HG03354 (cell line): ENCODE data around the gene NECTIN2.
"Not testable (repeated sequence)": the region's sequence is repeated elsewhere in the genome, so short reads cannot be mapped to it uniquely, and the experiment has no call there.

Experiments
- ATAC-seq: cut with Tn5 transposase; IDR thresholded peaks from one replicate; pipeline ENCODE4 v1.9.1; 2021; ENCODE audit warnings: mild to moderate bottlenecking; ENCODE audit not compliant: unreplicated experiment, poor library complexity, severe bottlenecking

Gene NECTIN2

GRCh38 chr19:44878120-44878865 is 32.2 kb downstream of the NECTIN2 start:
- ATAC-seq, result no peak

GRCh38 chr19:44879309-44880065 is 33.4 kb downstream of the NECTIN2 start:
- ATAC-seq, result no peak

DNA sequence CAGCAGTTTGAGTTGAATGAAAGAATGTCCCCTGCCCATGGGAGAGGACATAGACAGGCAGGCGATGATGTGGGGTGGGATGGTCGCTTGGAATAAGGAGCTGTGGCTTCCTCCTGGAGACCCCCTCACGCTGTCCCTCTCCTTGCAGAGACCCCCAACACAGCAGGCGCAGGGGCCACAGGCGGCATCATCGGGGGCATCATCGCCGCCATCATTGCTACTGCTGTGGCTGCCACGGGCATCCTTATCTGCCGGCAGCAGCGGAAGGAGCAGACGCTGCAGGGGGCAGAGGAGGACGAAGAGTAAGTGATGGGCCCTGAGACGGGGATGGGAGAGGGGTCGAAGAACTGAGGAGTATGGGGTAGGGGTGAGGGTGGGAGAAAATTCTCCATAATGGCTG is 36.0 kb downstream of the NECTIN2 start:
- ATAC-seq, result no peak

DNA sequence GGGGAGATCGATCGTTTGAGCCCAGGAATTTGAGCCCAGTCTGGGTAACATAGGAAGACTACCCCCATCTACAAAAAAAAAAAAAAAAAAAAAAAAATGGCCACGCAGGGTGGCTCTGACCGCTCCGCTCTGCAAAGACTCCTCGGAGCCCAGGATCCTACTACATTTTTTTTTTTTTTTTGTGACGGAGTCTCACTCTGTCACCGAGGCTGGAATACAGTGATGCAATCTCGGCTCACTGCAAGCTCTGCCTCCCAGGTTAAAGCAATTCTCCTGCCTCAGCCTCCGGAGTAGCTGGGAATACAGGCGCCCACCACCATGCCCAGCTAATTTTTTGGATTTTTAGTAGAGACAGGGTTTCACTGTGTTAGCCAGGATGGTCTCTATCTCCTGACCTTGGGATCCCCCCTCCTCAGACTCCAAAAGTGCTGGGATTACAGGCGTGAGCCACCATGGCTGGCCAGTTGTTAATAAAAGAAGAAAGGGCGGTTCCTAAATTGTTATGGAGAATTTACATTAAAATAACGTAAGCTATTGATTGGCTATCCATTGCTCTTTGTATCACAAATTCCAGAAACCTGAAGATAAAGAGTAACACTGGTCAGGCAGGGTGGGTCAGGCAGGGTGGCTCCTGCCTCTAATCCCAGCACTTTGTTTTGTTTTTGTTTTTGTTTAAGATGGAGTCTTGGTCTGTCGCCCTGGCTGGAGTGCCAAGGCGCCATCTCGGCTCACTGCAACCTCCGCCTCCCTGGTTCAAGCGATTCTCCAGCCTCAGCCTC is 36.7 kb downstream of the NECTIN2 start:
- ATAC-seq, result not testable (repeated sequence)

DNA sequence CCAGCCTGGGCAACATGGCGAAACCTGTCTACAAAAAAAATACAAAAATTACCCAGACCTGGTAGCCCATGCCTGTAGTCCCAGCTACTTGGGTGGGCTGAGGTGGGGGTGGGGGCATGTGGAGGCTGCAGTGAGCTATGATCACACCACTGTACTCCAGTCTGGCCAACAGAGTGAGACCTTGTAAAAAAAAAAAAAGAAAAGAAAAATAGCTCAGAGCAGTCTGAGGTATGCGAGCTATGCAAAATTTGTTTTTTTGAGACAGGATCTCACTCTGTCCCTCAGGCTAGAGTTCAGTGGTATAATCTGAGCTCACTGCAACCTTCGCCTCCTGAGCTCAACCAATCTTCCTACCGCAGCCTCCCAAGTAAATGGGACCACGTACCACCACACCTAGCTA is 37.8 kb downstream of the NECTIN2 start:
- no peak for ATAC-seq

GRCh38 chr19:44884566-44884965 is 38.5 kb downstream of the NECTIN2 start:
- no peak for ATAC-seq

GRCh38 chr19:44886141-44886540 is 40.0 kb downstream of the NECTIN2 start:
- ATAC-seq, result no peak

DNA sequence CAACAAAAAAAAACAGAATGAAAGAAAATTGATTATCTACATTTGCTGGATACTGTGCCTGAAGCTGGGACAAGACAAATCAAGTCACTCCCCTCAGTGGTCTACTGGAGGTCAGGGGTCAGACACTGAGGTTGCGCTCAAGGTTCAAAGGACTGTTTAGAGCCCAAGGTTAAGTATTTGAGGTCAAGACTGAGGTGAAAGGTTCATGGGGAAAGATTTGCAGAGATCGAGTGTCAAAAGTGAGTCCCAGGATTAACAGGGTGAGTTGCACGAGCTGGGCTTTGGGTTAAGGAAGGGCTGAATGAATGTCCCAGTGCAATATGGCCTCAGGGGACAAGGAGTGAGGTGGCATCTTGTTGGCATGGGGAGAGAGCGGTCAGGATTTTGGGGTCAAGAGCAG is 41.6 kb downstream of the NECTIN2 start:
- ATAC-seq, result no peak

DNA sequence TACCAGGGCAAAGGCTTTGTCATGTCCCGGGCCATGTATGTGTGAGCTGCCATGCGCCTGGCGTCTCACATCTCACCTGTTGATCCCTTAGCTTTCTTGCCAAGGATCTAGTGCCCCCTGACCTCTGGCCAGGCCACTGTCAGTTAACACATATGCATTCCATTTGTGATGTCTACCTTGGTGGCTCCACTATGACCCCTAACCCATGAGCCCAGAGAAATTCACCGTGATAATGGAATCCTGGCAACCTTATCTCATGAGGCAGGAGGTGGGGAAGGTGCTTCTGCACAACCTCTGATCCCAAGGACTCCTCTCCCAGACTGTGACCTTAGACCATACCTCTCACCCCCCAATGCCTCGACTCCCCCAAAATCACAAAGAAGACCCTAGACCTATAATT is 42.2 kb downstream of the NECTIN2 start:
- ATAC-seq, result not testable (repeated sequence)

GRCh38 chr19:44889830-44890365 is 43.8 kb downstream of the NECTIN2 start:
- ATAC-seq, result no peak

DNA sequence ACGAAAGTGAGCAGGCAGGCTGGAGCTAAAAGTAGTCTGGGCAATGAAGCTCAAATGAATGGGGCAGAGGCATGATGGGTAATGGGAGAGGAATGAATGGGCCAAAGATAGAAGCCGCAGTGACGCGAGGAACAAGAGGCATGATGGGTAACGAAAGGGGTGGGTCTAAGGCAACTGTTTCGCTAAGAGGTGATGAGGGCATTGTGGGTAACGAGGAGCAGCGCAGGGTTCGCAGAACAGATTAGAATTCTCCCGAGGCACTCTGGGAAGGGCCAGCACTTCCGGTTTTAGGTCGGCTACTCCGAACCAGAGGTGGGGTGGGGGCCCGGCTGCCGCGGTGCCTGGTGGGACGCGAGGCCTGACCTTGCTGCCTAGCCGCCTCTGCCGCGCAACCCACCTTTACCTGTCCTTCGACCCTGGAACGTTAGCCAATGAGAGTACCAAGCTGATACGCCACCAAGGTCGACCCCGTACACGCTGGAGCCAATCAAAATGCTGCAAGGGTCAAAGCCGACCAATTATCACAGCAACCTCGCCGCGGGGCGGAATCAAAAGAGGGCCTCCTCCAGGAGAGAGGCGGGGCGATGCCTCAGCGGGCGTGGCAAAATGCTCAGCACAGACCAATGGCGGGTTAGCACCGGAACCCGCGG is 44.4 kb downstream of the NECTIN2 start:
- ATAC-seq, result peak; percentile 81

GRCh38 chr19:44891016-44891882 is 45.2 kb downstream of the NECTIN2 start, which contains the start of gene TOMM40:
Gene TOMM40 (plus strand): TSS chr19:44891254. CDS start chr19:44891416, 162 bp downstream.
- peak; percentile 72 for ATAC-seq

- no peak for ATAC-seq
Measured at GRCh38 chr19:44892932-44893331, 46.8 kb downstream of the NECTIN2 start.

- ATAC-seq, result no peak
Measured at GRCh38 chr19:44893332-44894051, 47.4 kb downstream of the NECTIN2 start.

GRCh38 chr19:44894052-44894400 is 47.9 kb downstream of the NECTIN2 start:
- ATAC-seq, result no peak

DNA sequence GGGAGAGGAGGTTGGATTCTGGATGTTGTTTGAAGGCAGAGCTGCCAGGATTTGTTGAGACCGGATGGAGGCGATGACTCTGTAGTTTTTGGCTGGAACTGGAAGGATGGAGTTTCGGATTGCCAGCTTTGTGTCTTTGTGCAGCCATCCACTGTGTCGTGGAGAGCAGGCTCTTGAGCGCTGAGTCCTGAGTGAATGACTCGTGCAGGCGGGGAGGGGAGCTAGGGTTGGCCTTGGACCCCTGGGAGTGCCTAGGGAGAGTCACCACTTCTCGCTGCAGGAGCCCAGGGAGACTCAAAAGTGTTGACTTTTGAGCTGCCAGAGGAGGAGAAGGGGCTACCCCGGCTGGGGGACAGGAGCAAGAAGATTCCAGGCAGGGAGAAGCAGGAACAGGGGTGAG is 48.8 kb downstream of the NECTIN2 start:
- ATAC-seq, result no peak

GRCh38 chr19:44897835-44898234 is 51.7 kb downstream of the NECTIN2 start:
- ATAC-seq, result no peak
